WI38 (cell line): ENCODE results near the gene OAS1.
"Not testable (repeated sequence)": the region's sequence is repeated elsewhere in the genome, so short reads cannot be mapped to it uniquely, and the experiment has no call there.

Experiments
- H3K4me3 ChIP-seq: 2 replicates; pipeline ENCODE4 v1.5.1; 2011; ENCODE audit warnings: low read depth, mild to moderate bottlenecking, control low read depth, low read length
- CTCF ChIP-seq: IDR thresholded peaks from 2 replicates; pipeline ENCODE4 v1.5.1; 2012; ENCODE audit warnings: low read depth, mild to moderate bottlenecking, control low read depth, low read length

The OAS1 gene

GRCh38 chr12:112944024-112944690, 37.4 kb downstream of the OAS1 start:
- no peak overlapping the region for H3K4me3 ChIP-seq
- no peak for TF ChIP-seq CTCF

GRCh38 chr12:112945515-112945914, 38.8 kb downstream of the OAS1 start:
- H3K4me3 ChIP-seq: no peak overlapping the region
- no peak for TF ChIP-seq CTCF

GRCh38 chr12:112946236-112947000, 39.7 kb downstream of the OAS1 start:
- TF ChIP-seq CTCF: no peak
- H3K4me3 ChIP-seq: no peak overlapping the region

- no peak overlapping the region for H3K4me3 ChIP-seq
- TF ChIP-seq CTCF: no peak
Measured at GRCh38 chr12:112947314-112947713, 40.6 kb downstream of the OAS1 start.

GRCh38 chr12:112947761-112948160, 41.0 kb downstream of the OAS1 start:
- TF ChIP-seq CTCF: no peak
- H3K4me3 ChIP-seq: no peak overlapping the region

GRCh38 chr12:112948806-112949205, 42.0 kb downstream of the OAS1 start:
- no peak for TF ChIP-seq CTCF
- no peak overlapping the region for H3K4me3 ChIP-seq

GRCh38 chr12:112950701-112951100, 43.9 kb downstream of the OAS1 start:
- no peak for TF ChIP-seq CTCF
- no peak overlapping the region for H3K4me3 ChIP-seq

- H3K4me3 ChIP-seq: not testable (repeated sequence)
Measured at GRCh38 chr12:112957125-112957524, 50.4 kb downstream of the OAS1 start.
